ENCODE measurements around the gene SCO2.

Gene SCO2

DNA sequence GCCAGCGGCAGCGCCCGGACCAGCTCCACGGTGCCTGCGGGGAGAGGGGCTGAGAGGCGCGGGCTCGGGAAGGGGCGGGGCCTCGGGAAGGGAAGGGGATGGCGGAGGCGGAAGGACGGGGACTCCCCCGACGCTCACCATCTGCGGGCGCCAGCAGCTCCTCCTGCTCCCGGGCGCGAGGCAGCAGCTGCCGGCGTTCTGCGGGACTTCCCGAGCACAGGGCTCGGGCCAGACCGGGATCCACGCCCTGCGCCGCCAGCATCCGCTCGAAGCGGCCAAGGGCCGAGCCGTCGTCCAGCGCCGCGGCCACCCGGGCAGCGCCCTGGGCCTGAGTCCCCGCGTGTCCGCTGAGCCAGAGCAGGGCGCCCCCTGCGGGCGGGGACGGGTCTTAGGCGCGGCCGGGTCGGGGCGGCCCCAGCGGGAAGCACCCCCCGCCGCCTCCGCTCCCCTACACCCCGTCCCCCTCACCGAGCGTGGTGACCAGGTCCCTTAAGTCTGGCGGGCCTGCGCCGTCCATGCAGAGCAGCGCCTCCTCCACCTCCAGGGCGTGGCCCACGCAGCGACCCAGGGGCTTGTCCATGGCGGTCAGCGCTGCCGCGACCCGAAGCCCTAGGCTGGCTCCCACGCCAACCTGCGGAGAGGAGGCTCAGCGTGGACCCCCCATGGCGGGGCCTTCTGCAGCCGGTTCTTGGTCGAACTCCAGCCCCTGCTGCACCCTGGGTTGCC lies 873 bp upstream of the SCO2 start:
- H3K27ac ChIP-seq = peak overlapping the region; percentile 89
- H3K27me3 ChIP-seq (replicated peaks) = no peaks in the 10 kb centered on the region
- TF ChIP-seq, protein P1, sequence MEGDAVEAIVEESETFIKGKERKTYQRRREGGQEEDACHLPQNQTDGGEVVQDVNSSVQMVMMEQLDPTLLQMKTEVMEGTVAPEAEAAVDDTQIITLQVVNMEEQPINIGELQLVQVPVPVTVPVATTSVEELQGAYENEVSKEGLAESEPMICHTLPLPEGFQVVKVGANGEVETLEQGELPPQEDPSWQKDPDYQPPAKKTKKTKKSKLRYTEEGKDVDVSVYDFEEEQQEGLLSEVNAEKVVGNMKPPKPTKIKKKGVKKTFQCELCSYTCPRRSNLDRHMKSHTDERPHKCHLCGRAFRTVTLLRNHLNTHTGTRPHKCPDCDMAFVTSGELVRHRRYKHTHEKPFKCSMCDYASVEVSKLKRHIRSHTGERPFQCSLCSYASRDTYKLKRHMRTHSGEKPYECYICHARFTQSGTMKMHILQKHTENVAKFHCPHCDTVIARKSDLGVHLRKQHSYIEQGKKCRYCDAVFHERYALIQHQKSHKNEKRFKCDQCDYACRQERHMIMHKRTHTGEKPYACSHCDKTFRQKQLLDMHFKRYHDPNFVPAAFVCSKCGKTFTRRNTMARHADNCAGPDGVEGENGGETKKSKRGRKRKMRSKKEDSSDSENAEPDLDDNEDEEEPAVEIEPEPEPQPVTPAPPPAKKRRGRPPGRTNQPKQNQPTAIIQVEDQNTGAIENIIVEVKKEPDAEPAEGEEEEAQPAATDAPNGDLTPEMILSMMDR (IDR thresholded peaks at IDR 0.05; ENCODE audit: low read depth, low read length, missing control alignments) = peak; percentile 35
- in situ Hi-C loops (cut with HindIII; ENCODE audit: low pct_ligation_motif_present, low sequenced_read_pairs) = no loop called here
- peak overlapping the region; percentile 70 for H3K4me3 ChIP-seq (ENCODE audit: low read depth, low read length)
- peaks cover 15% of the 10 kb centered on the region for H3K36me3 ChIP-seq (replicated peaks)
- peak; percentile 44 for DNase-seq

- in situ Hi-C loops (cut with HindIII; ENCODE audit: low pct_ligation_motif_present, low sequenced_read_pairs) = no loop called here
- Histone ChIP-seq H3K36me3 (replicated peaks) (peaks cover 15% of the 10 kb centered on the region), H3K27me3 (replicated peaks) (no peaks in the 10 kb centered on the region), H3K27ac (peak overlapping the region; percentile 89), H3K4me3 (ENCODE audit: low read depth, low read length) (peak overlapping the region; percentile 70)
- TF ChIP-seq, protein P1 (IDR thresholded peaks at IDR 0.05; ENCODE audit: low read depth, low read length, missing control alignments) = no peak
- no peak for DNase-seq
Observed at GRCh38 chr22:50525858-50526107, 385 bp upstream of the SCO2 start.

DNA sequence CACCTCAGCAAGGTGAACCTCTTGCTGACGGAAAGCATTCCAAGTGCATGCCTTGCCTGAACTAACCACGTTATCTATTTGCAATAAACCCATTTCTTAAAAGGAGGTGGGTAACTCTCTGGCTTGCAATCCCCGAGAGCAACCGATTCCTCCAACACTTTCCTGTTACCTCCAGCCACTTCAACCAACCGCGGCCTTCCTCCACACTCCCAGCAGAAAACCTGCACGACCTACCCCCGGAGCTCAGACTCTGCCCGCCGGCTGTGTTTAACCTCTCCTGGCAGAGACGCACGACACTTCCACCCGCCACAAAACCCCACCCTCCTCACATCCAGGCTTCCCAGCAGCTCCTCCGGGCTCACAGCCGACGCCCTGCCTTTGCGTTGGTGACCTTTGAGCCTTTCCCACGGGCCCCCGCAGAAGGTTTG lies 708 bp downstream of the SCO2 start:
- peaks cover 15% of the 10 kb centered on the region for H3K36me3 ChIP-seq (replicated peaks)
- no peak for DNase-seq
- no peaks in the 10 kb centered on the region for H3K27me3 ChIP-seq (replicated peaks)
- H3K27ac ChIP-seq = peak overlapping the region; percentile 89
- H3K4me3 ChIP-seq (ENCODE audit: low read depth, low read length) = peak overlapping the region; percentile 70
- in situ Hi-C loops (cut with HindIII; ENCODE audit: low pct_ligation_motif_present, low sequenced_read_pairs) = no loop called here
- TF ChIP-seq, protein P1 (IDR thresholded peaks at IDR 0.05; ENCODE audit: low read depth, low read length, missing control alignments) = no peak

DNA sequence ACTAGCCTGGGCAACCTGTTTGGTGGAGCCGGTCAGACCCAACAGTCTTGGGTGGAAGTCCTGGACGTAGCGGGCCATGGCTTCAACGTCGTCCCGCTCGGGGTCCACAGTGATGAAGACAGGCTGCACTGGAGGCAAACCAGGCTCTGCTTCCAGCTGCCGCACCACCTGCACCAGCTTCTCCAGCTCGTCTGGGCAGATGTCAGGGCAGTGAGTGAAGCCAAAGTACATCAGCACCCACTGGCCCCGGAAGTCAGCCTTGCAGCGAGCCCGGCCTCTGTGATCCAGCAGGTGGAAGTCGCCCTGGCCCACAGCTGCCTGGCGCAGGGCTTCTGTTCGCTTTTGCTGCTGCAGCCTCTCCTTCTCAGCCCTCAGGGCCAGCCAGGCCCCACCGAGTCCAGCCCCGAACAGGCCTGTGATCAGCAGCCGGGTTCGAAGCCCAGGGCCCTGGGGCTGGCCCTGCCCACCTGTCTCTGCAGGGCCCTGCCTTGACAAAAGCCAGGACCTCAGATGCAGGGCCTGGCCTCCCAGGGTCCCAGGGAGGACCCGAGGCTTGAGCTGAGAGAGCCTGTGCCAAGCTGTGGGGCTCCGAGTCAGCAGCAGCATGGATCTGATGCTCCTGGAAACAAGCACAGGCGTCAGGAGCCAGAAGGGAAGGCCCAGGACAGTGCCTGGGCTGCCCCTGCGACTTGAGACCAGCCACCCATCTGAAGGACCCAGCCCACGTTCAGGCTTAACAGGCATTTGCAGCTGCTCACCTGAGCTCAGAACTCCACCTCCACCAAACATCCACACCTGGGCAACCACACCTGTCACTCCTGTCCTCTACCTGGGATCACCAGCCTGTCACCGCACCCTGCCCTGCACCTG lies 1.4 kb downstream of the SCO2 start:
- no peak for DNase-seq
- H3K4me3 ChIP-seq (ENCODE audit: low read depth, low read length) = peak overlapping the region; percentile 70
- H3K27ac ChIP-seq = no peak overlapping the region
- H3K27me3 ChIP-seq (replicated peaks) = no peaks in the 10 kb centered on the region
- peaks cover 21% of the 10 kb centered on the region for H3K36me3 ChIP-seq (replicated peaks)
- TF ChIP-seq, protein P1 (IDR thresholded peaks at IDR 0.05; ENCODE audit: low read depth, low read length, missing control alignments) = no peak
- in situ Hi-C loops (cut with HindIII; ENCODE audit: low pct_ligation_motif_present, low sequenced_read_pairs) = no loop called here

- no peak for DNase-seq
- no peak overlapping the region for H3K27ac ChIP-seq
- H3K27me3 ChIP-seq (replicated peaks) = no peaks in the 10 kb centered on the region
- no peak overlapping the region for H3K4me3 ChIP-seq (ENCODE audit: low read depth, low read length)
- TF ChIP-seq, protein P1 (IDR thresholded peaks at IDR 0.05; ENCODE audit: low read depth, low read length, missing control alignments) = no peak
- peaks cover 21% of the 10 kb centered on the region for H3K36me3 ChIP-seq (replicated peaks)
- in situ Hi-C loops (cut with HindIII; ENCODE audit: low pct_ligation_motif_present, low sequenced_read_pairs) = no loop called here
Observed at GRCh38 chr22:50523458-50523805, 2.0 kb downstream of the SCO2 start.
